Myometrial cell (primary cell): Measurements from ENCODE around the gene NRN1. TPM values are rescaled to one million over a fixed set of nuclear protein-coding genes. Genes with fewer than 3 reads are reported as not detected.

ENCODE experiments used
- total RNA-seq: library from RNA; depleted of rRNA; stranded (reverse); fragments of >200 nt; gene quantifications from 2 replicates; pipeline ENCODE4 v1.2.3, GENCODE V29; 2015

Gene NRN1
- total RNA-seq = not detected in 2 replicates

GRCh38 chr6:6006428-6007365 is at the start of gene NRN1:
NRN1 (minus strand) TSS chr6:6006925; CDS start chr6:6006749, 176 bp downstream.

